ENCODE results near the gene ZFPL1.

GRCh38 chr11:65124480-65125196 is 40.6 kb downstream of the ZFPL1 start:
- TF ChIP-seq JUN (IDR thresholded peaks at IDR 0.05; ENCODE audit: borderline replicate concordance, insufficient read depth, insufficient read length, low read depth): no peak
- no peak for TF ChIP-seq CTCF (IDR thresholded peaks at IDR 0.05; ENCODE audit: extremely low read depth in 1 of 2, insufficient read depth in 1 of 2, low read depth in 1 of 2, low read length in 2 of 2)
- no peak for TF ChIP-seq EZH2 (IDR thresholded peaks at IDR 0.05; ENCODE audit: borderline replicate concordance, low read depth, low read length, severe bottlenecking)
- no peak for TF ChIP-seq POLR2AphosphoS5 (IDR thresholded peaks at IDR 0.05; ENCODE audit: insufficient read depth, low read depth, low read length)
- TF ChIP-seq MYC (IDR thresholded peaks at IDR 0.05; ENCODE audit: low read depth, low read length): no peak
- TF ChIP-seq POLR2A (IDR thresholded peaks at IDR 0.05; ENCODE audit: low read depth, low read length): no peak
- TF ChIP-seq MAX (IDR thresholded peaks at IDR 0.05; ENCODE audit: insufficient read depth, insufficient read length): no peak

All from endothelial cell of umbilical vein (primary cell).